Thyroid gland (tissue), 4 donors: ENCODE measurements around the gene PIK3R5.

Experiments
- CTCF ChIP-seq, 6 experiments: fragments of 200-600 bp in 3 of 6; fragments of 450-650 bp in 3 of 6; sonication (generic) in 3 of 6; IDR thresholded peaks; one replicate each; pipeline ENCODE4 v1.5.1; 2016 to 2019; ENCODE audit warnings: antibody characterized with exemption in 6 of 6, mild to moderate bottlenecking in 2 of 6, inconsistent platforms in 1 of 6, moderate library complexity in 1 of 6
- POLR2A ChIP-seq, 2 donors: fragments of 450-650 bp; IDR thresholded peaks; one replicate each; pipeline ENCODE4 v1.6.1; 2017; ENCODE audit warnings: antibody characterized with exemption in 2 of 2, mild to moderate bottlenecking in 2 of 2, moderate library complexity in 1 of 2

GRCh38 chr17:8948462-8948861, 17.0 kb downstream of the PIK3R5 start:
- no peak for TF ChIP-seq CTCF (IDR thresholded peaks at IDR 0.05)
- TF ChIP-seq POLR2A (IDR thresholded peaks at IDR 0.05) = no peak
